HEK293 (cell line): ENCODE results near the gene PRKAG3.

Experiments
- YY1 ChIP-seq: fragments of 450-650 bp; formaldehyde crosslinking; IDR thresholded peaks from 2 replicates; pipeline ENCODE4 v1.5.1; 2018; ENCODE audit warnings: missing biosample characterization, missing genetic modification characterization
- ZFP69B ChIP-seq: fragments of 450-650 bp; formaldehyde crosslinking; IDR thresholded peaks from 2 replicates; pipeline ENCODE4 v1.5.1; 2016; ENCODE audit warnings: missing biosample characterization, missing genetic modification characterization
- ZNF24 ChIP-seq: fragments of 450-650 bp; formaldehyde crosslinking; IDR thresholded peaks from 2 replicates; pipeline ENCODE4 v1.5.1; 2016; ENCODE audit warnings: missing biosample characterization, missing genetic modification characterization
- ZNF324 ChIP-seq: fragments of 450-650 bp; formaldehyde crosslinking; IDR thresholded peaks from 2 replicates; pipeline ENCODE4 v1.5.1; 2016; ENCODE audit warnings: missing biosample characterization, missing genetic modification characterization
- ZNF558 ChIP-seq: fragments of 450-650 bp; formaldehyde crosslinking; IDR thresholded peaks from 2 replicates; pipeline ENCODE4 v1.5.1; 2016; ENCODE audit warnings: missing biosample characterization, missing genetic modification characterization
- ZNF560 ChIP-seq: fragments of 450-650 bp; formaldehyde crosslinking; IDR thresholded peaks from 2 replicates; pipeline ENCODE4 v1.5.1; 2017; ENCODE audit warnings: missing biosample characterization, missing genetic modification characterization, borderline replicate concordance
- ZNF621 ChIP-seq: fragments of 450-650 bp; formaldehyde crosslinking; IDR thresholded peaks from 2 replicates; pipeline ENCODE4 v1.5.1; 2017; ENCODE audit warnings: missing biosample characterization, missing genetic modification characterization
- ZNF624 ChIP-seq: fragments of 450-650 bp; formaldehyde crosslinking; IDR thresholded peaks from 2 replicates; pipeline ENCODE4 v1.5.1; 2017; ENCODE audit warnings: missing biosample characterization, missing genetic modification characterization
- TF ChIP-seq, protein P1 (sequence below): fragments of 450-650 bp; formaldehyde crosslinking; IDR thresholded peaks from 2 replicates; pipeline ENCODE4 v1.5.1; 2016; ENCODE audit warnings: missing biosample characterization, missing genetic modification characterization
- TF ChIP-seq, protein P2 (sequence below): fragments of 450-650 bp; formaldehyde crosslinking; IDR thresholded peaks from 2 replicates; pipeline ENCODE4 v1.5.1; 2017; ENCODE audit warnings: missing biosample characterization, missing genetic modification characterization
- TF ChIP-seq, protein P3 (sequence below): fragments of 450-650 bp; formaldehyde crosslinking; IDR thresholded peaks from 2 replicates; pipeline ENCODE4 v1.5.1; 2016; ENCODE audit warnings: missing biosample characterization, missing genetic modification characterization

DNA sequence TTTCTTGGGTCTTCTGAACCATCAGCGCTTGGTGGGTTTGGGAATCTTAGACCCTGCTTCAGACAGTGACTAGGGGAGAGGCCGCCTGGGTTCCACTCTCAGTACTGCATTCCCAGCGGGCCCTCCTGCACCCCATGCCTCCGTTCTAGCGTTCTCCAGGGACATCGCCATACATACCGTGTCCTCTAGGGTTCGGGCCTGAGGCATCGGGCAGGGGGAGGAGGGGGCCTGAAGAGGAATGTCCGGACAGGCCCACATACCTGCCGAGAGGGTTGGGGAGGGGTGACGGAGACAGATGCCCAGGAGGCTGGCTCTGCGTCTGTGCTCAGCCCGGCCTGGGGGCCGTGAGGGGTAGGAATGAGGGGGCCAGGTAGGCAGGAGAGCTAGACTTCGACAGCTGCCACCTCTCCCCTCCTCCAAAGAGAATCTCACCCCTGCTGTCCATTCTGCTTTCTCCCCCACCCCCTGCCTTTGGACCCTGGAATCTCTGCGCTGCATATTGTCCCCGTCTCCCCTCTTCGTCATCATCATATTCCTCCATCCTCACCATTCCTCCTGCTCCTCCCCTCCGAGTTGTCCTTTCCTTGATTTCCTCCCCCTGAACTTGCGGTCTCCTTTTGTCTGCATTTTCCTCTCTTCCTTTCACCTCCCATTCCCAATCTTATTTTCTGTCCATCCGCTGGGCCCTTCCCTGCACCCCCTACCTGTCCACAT, 41.2 kb upstream of the PRKAG3 start:
- TF ChIP-seq, protein P1, sequence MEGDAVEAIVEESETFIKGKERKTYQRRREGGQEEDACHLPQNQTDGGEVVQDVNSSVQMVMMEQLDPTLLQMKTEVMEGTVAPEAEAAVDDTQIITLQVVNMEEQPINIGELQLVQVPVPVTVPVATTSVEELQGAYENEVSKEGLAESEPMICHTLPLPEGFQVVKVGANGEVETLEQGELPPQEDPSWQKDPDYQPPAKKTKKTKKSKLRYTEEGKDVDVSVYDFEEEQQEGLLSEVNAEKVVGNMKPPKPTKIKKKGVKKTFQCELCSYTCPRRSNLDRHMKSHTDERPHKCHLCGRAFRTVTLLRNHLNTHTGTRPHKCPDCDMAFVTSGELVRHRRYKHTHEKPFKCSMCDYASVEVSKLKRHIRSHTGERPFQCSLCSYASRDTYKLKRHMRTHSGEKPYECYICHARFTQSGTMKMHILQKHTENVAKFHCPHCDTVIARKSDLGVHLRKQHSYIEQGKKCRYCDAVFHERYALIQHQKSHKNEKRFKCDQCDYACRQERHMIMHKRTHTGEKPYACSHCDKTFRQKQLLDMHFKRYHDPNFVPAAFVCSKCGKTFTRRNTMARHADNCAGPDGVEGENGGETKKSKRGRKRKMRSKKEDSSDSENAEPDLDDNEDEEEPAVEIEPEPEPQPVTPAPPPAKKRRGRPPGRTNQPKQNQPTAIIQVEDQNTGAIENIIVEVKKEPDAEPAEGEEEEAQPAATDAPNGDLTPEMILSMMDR (tag by site-specific recombination), result no peak
- TF ChIP-seq ZNF621 (tag by site-specific recombination), result no peak
- TF ChIP-seq YY1 (tag by site-specific recombination), result no peak
- TF ChIP-seq, protein P2, sequence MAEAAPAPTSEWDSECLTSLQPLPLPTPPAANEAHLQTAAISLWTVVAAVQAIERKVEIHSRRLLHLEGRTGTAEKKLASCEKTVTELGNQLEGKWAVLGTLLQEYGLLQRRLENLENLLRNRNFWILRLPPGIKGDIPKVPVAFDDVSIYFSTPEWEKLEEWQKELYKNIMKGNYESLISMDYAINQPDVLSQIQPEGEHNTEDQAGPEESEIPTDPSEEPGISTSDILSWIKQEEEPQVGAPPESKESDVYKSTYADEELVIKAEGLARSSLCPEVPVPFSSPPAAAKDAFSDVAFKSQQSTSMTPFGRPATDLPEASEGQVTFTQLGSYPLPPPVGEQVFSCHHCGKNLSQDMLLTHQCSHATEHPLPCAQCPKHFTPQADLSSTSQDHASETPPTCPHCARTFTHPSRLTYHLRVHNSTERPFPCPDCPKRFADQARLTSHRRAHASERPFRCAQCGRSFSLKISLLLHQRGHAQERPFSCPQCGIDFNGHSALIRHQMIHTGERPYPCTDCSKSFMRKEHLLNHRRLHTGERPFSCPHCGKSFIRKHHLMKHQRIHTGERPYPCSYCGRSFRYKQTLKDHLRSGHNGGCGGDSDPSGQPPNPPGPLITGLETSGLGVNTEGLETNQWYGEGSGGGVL (tag by site-specific recombination), result no peak
- TF ChIP-seq ZNF560 (tag by site-specific recombination), result no peak
- no peak for TF ChIP-seq ZNF24 (tag by site-specific recombination)
- TF ChIP-seq ZFP69B (tag by site-specific recombination), result no peak
- no peak for TF ChIP-seq ZNF324 (tag by site-specific recombination)
- TF ChIP-seq, protein P3, sequence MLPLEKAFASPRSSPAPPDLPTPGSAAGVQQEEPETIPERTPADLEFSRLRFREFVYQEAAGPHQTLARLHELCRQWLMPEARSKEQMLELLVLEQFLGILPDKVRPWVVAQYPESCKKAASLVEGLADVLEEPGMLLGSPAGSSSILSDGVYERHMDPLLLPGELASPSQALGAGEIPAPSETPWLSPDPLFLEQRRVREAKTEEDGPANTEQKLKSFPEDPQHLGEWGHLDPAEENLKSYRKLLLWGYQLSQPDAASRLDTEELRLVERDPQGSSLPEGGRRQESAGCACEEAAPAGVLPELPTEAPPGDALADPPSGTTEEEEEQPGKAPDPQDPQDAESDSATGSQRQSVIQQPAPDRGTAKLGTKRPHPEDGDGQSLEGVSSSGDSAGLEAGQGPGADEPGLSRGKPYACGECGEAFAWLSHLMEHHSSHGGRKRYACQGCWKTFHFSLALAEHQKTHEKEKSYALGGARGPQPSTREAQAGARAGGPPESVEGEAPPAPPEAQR (tag by site-specific recombination), result no peak
- no peak for TF ChIP-seq ZNF558 (tag by site-specific recombination)
- no peak for TF ChIP-seq ZNF624
